NCI-H1930 (cell line): ENCODE data around the gene HOXC11.

Source experiments
- DNase-seq, 2 experiments: peaks; one replicate each; lab custom pipeline; 2025; lab: John Stamatoyannopoulos, UW

Gene HOXC11

DNA sequence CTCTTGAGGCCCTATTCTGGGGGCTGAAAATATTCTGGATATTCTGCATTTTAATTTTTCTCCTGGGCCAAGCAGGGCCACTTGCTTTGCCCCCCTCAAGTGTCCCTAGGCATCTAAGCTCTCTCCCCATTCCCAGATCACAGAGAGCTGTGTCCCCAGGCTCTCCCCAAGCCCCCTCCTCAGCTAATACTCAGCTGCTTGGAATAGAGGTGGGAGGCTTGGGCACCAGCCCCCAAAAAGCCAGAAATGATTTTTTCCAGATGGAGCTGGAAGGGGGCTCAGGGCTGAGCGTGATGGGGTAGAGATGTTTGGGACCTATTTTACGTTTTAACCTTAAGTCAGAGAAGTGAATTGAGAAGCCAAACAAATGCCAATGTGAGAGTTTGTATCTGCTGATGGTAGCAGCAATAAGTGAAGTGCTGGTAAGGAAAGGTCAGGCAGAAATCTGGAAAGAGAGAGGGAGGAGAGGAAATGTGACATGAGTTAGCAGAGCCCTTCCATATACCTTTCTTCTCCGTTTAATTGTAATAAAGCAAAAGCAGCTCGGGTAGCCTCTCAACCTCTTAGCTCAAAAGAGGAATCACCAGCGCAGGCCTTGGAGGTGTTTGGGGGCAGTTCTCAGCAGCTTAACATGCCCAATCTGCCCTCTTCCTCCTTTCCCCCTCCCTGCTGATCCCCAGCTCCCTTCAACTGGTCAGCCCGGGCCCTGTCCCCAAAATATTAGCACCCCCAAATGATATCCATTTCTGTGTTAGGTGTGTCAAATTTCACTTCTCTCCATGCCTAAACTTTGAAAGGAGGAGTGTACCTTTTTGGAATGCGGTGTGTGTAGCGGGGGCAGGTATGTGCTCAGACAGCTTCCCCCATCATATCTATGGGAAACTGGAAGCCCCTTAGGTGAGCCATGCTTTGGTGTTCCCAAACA is 50.3 kb downstream of the HOXC11 start:
- DNase-seq, result no peak

DNA sequence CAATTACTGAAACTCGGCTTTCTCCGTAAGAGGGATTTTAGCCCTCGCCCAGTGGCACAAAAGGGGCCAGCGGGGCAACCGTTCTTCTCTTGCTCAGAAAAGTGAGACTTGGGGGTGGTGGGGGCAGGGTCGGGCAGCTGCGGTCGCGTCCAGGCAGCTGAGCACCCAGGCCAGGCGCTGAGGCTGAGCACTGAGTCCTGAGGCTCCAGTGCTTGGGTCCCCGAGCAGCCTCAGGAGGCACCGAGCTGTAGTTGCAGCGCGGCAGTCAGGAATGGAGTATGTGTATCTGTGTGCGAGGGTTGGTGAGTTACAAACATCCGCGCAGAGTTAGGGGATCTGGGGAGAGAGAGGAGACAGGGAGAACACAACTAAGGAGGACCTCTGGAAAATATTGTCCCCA is 51.2 kb downstream of the HOXC11 start:
- no peak for DNase-seq

DNA sequence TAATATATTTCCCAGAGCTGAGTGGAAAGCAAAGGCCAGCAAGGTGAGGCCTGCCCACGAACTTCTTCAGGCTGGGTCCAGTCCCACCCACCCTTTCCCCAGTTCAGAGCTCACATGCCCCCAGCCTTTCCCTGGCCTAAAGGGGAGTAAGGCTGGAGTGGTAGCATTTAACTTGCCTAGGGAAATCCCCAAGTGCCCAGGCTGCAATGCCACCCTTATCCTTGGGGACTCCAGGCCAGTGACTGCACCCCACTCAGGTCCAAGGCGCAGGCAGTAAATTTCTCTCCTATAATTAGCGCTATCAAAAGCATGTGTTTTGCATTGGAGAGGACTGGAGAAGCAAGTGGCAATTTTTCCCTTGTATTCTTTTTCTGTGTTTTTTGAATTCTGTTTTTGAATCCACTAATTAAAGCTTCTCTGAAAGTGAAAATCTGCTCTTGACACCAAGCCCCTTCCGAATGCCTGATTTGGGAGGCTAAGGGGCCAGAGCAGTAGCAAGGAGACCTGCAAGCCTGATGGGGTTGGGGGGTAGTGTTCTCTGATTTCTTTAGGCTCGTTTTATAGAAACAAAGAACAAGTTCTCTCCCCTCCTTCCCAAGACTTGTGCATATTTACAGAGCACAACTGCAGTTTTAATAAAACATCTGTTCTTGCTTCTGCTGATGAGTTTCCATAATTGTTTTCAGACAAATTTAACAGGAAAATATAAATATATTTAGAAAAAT is 51.8 kb downstream of the HOXC11 start:
- no peak for DNase-seq

DNA sequence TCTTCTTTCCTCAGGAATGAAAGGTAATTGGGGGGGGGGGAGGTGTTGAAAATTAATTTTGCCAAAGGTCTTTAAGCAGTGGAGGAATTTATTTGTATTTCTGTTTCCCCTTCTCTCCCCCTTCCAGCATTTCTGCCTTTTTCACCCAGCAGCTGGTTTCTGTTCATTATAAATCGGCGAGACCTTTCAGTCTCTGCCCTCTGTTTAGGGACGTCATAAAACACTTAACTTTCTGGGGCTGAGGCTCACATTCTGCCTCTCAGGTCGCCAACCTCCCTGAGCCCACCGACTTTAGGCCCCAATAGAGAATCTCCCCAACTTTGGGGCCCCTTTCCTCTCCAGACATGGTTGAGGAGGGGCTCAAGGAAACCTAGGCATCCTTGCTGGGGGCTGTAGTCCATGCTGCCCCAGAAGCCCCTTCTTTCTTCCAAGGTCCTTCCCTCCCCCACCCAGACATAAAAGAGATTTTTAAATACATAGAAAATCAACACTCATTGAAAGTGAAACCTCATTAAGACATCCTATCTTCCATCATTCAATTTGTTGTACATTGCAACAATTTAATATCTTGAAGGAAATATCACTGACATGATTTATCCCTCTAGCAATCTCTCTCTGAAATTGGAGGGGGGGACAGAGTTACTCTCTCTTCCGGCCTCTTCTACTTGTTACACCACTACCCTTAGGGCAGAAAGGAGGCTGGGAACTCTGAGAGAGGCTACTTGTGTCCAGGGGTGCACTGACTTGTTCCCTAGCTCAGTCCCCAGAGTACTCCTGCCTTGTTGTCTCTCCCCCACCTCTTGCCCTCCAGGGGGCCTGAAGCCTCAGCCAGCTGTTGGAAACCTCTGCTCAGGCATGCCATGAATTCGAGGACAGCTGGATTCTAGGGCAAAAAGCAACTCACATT is 52.8 kb downstream of the HOXC11 start:
- no peak for DNase-seq

DNA sequence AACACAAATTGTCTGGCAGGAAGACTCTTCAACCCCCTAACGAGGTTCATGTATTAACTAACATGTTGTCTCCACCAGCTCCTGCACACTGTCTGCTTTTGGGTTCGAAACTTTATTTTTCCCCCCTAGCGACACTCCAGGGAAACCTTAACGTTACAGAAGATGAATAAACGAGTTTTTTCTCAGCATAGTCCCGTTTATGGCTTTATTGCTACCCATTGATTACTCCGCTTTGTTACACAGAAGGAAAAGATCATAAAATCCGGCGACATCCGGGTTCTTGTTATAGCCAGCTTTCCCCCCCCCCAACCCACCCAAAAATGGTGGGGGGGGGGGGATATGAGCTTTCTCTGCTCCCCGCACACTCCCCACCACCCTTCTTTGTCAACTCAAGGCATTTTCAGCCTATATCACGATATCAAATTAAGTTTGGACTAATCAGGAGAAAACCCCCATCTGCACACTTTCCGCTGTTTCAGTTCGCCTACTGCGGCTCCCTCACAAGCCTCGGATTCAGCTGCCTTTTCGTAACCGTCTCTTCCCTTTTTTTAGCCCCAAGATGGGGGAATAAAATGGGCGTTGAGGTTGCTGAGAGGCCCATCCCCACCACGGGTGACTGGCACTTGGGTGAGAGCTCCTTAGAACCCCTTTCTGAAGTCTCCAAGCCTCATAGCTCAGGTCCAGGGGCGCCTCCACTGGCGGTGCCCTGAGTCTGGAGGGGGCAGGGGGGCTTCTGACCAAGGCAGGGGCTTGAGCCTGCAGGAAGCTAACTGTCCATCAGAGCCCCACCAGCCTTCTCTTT is 53.9 kb downstream of the HOXC11 start:
- DNase-seq, result no peak
